ENCODE measurements around the gene CHST13.

DNA sequence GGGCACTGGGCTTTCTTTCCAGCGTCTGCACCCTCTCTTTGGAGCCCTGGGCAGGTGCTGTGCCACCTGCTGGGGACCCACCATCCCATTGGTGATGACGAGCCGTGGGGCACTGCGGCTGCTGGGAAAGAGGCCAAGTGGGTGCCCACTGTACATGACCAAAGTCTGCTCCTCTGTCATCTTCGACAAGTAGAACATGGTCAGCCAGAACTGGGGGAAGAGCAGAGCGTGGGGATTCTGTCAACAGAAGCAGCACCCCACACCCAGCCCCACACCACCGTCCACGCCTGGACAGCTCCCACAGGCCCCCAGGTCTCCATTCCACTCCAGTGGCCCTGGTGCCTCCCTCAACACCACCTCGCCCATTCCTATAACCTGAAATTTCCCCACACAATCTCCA lies 16.1 kb upstream of the CHST13 start:
- no peak for TF ChIP-seq ZNF416 (tag by site-specific recombination; IDR thresholded peaks at IDR 0.05)
- TF ChIP-seq ZNF654 (tag by site-specific recombination; IDR thresholded peaks at IDR 0.05; ENCODE audit: low read depth), result no peak
- no peak for TF ChIP-seq ZNF324 (tag by site-specific recombination; IDR thresholded peaks at IDR 0.05)
- TF ChIP-seq, protein P1, sequence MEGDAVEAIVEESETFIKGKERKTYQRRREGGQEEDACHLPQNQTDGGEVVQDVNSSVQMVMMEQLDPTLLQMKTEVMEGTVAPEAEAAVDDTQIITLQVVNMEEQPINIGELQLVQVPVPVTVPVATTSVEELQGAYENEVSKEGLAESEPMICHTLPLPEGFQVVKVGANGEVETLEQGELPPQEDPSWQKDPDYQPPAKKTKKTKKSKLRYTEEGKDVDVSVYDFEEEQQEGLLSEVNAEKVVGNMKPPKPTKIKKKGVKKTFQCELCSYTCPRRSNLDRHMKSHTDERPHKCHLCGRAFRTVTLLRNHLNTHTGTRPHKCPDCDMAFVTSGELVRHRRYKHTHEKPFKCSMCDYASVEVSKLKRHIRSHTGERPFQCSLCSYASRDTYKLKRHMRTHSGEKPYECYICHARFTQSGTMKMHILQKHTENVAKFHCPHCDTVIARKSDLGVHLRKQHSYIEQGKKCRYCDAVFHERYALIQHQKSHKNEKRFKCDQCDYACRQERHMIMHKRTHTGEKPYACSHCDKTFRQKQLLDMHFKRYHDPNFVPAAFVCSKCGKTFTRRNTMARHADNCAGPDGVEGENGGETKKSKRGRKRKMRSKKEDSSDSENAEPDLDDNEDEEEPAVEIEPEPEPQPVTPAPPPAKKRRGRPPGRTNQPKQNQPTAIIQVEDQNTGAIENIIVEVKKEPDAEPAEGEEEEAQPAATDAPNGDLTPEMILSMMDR (tag by site-specific recombination; IDR thresholded peaks at IDR 0.05), result no peak
- TF ChIP-seq, protein P2, sequence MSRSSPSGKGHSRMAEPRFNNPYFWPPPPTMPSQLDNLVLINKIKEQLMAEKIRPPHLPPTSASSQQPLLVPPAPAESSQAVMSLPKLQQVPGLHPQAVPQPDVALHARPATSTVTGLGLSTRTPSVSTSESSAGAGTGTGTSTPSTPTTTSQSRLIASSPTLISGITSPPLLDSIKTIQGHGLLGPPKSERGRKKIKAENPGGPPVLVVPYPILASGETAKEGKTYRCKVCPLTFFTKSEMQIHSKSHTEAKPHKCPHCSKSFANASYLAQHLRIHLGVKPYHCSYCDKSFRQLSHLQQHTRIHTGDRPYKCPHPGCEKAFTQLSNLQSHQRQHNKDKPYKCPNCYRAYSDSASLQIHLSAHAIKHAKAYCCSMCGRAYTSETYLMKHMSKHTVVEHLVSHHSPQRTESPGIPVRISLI (tag by site-specific recombination; IDR thresholded peaks at IDR 0.05), result no peak
- no peak for TF ChIP-seq ZNF2 (tag by site-specific recombination; IDR thresholded peaks at IDR 0.05)
- no peak for TF ChIP-seq BCL11A (tag by site-specific recombination; IDR thresholded peaks at IDR 0.05; ENCODE audit: low read depth)
- TF ChIP-seq, protein P3, sequence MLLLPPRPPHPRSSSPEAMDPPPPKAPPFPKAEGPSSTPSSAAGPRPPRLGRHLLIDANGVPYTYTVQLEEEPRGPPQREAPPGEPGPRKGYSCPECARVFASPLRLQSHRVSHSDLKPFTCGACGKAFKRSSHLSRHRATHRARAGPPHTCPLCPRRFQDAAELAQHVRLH (tag by site-specific recombination; IDR thresholded peaks at IDR 0.05), result no peak
- TF ChIP-seq ZNF274 (IDR thresholded peaks at IDR 0.05; ENCODE audit: low read length), result no peak
- TF ChIP-seq ZNF274 (tag by site-specific recombination; IDR thresholded peaks at IDR 0.05; ENCODE audit: borderline replicate concordance), result no peak
- TF ChIP-seq, protein P4, sequence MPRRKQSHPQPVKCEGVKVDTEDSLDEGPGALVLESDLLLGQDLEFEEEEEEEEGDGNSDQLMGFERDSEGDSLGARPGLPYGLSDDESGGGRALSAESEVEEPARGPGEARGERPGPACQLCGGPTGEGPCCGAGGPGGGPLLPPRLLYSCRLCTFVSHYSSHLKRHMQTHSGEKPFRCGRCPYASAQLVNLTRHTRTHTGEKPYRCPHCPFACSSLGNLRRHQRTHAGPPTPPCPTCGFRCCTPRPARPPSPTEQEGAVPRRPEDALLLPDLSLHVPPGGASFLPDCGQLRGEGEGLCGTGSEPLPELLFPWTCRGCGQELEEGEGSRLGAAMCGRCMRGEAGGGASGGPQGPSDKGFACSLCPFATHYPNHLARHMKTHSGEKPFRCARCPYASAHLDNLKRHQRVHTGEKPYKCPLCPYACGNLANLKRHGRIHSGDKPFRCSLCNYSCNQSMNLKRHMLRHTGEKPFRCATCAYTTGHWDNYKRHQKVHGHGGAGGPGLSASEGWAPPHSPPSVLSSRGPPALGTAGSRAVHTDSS (tag by site-specific recombination; IDR thresholded peaks at IDR 0.05), result no peak
- TF ChIP-seq ZNF776 (tag by site-specific recombination; IDR thresholded peaks at IDR 0.05; ENCODE audit: borderline replicate concordance), result no peak
- TF ChIP-seq SP3 (tag by site-specific recombination; IDR thresholded peaks at IDR 0.05), result no peak
- TF ChIP-seq ZNF792 (tag by site-specific recombination; IDR thresholded peaks at IDR 0.05), result no peak
- TF ChIP-seq SCRT2 (tag by site-specific recombination; IDR thresholded peaks at IDR 0.05), result no peak
